ENCODE measurements around the gene AOC2. TPM values are rescaled to one million over a fixed set of nuclear protein-coding genes. Genes with fewer than 3 reads are reported as not detected.
A peak's percentile ranks its signal among the peaks of the same experiment; 100 is the strongest.

AOC2 gene
- total and polyA plus RNA-seq, 2 of the 13 experiments (the other 11 are each of a cell fraction or from before 2014, with no cell fraction given) = 1.2 to 3.3 TPM

DNA sequence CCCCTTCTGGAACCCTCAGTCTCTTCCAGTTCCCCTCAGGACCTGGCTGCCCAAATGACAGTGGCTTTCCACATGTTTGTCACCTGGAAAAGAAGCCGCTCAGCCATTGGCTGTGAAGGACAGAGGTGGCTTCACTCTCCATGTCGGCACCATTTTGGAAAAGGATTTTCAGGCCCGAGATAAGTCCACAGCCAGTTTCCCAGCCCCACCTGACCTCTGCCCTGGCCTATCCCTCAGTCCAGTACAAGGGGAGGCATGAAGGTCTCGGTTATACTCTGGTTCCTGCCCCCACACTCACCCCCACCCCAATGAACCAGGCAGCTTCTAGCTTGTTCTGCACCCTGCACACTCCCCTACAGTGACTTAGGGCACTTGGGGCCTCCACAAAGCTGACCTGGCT lies 21.8 kb downstream of the AOC2 start:
- no peak for FAIRE-seq
- no peak for DNase-seq (ENCODE audit: low spot score)
- H3K27me3 ChIP-seq (ENCODE audit: control insufficient read depth in 1 of 2, insufficient read depth in 2 of 2, low read length in 2 of 2) = no peaks in the 10 kb centered on the region
- H2AFZ ChIP-seq (ENCODE audit: low read length) = no peak overlapping the region
- peaks cover 67% of the 10 kb centered on the region for H3K4me1 ChIP-seq (ENCODE audit: insufficient read depth, low read length)
- ATAC-seq = peak; percentile 60
- CTCF ChIA-PET (ENCODE audit: low intra/inter-chr PET ratio, low total read pairs) = no interaction called here
- BruUV-seq (replicated peaks) = no TSS peak
- no peaks in the 10 kb centered on the region for H3K36me3 ChIP-seq (replicated peaks in 1 of 2; ENCODE audit: control insufficient read depth in 1 of 2, insufficient read depth in 2 of 2, low read length in 2 of 2)
- no peaks in the 10 kb centered on the region for H3K79me2 ChIP-seq (ENCODE audit: insufficient read depth, low read length)
- in situ Hi-C loops (cut with HindIII; ENCODE audit: extremely low pct_ligation_motif_present, low pct_unique_long_range_greater_than_20kb) (no loop called here), intact Hi-C loops (cut with micrococcal nuclease; ENCODE audit: unreplicated experiment) (loop anchor here (2.0 kb wide), 1 partner anchor 13 kb away; no protein-coding TSS in a partner anchor)
- H4K20me1 ChIP-seq (ENCODE audit: insufficient read depth, low read length) = no peaks in the 10 kb centered on the region
- H3K9me3 ChIP-seq (ENCODE audit: low read length) = peaks cover 9% of the 10 kb centered on the region
- H3K4me3 ChIP-seq (replicated peaks in 1 of 3; ENCODE audit: insufficient read depth in 1 of 3, low read depth in 2 of 3, low read length in 3 of 3) = peak overlapping the region; percentile 5 to 44 (median 21)
- POLR2A ChIA-PET = interaction anchor here (0.5 to 3.8 kb wide), 18 partner anchors 12 to 484 kb away, joined by 3 to 36 read pairs (median 11); partner anchors contain the start of genes AOC3, BECN1, RPL27 and WNK4
- peak overlapping the region; percentile 79 for H3K4me2 ChIP-seq (ENCODE audit: low read depth, low read length)
- WGBS (ENCODE audit: low lambda C conversion rate) = 7% methylated on average over 3 of the region's 4 CpGs
- peak overlapping the region; percentile 25; the same call in 1 of the 2 replicates for H3K9ac ChIP-seq (ENCODE audit: insufficient read depth, low read depth, low read length)
- H3K27ac ChIP-seq (ENCODE audit: extremely low read length, insufficient read depth, low read length) = peak overlapping the region; percentile 62
- TF ChIP-seq ZNF3 (CRISPR knock-in tag; IDR thresholded peaks at IDR 0.05) (no peak), GMEB1 (CRISPR knock-in tag; IDR thresholded peaks at IDR 0.05; ENCODE audit: borderline replicate concordance) (0 out of 2 replicates have a peak, but pooled peaks have one; percentile 14), ZFP82 (CRISPR knock-in tag; IDR thresholded peaks at IDR 0.05; ENCODE audit: borderline replicate concordance) (peak; percentile 66; the same call in 1 of the 2 replicates), PPARG (CRISPR knock-in tag; conservative IDR thresholded peaks at IDR 0.05) (no peak), SMC3 (IDR thresholded peaks at IDR 0.05; ENCODE audit: low read length) (no peak), HOMEZ (CRISPR knock-in tag; IDR thresholded peaks at IDR 0.05; ENCODE audit: low read depth) (no peak), ZNF619 (CRISPR knock-in tag; IDR thresholded peaks at IDR 0.05) (0 out of 2 replicates have a peak, but pooled peaks have one; percentile 9), PATZ1 (CRISPR knock-in tag; IDR thresholded peaks at IDR 0.05) (0 out of 2 replicates have a peak, but pooled peaks have one; percentile 6), RXRB (CRISPR knock-in tag; IDR thresholded peaks at IDR 0.05; ENCODE audit: borderline replicate concordance) (no peak), RBM22 (optimal IDR thresholded peaks at IDR 0.05; ENCODE audit: low read length) (no peak), ZNF558 (CRISPR knock-in tag; IDR thresholded peaks at IDR 0.05; ENCODE audit: borderline replicate concordance) (no peak), FOXA3 (CRISPR knock-in tag; IDR thresholded peaks at IDR 0.05) (no peak), ZNF17 (CRISPR knock-in tag; IDR thresholded peaks at IDR 0.05) (0 out of 2 replicates have a peak, but pooled peaks have one; percentile 29), KDM4B (CRISPR knock-in tag; IDR thresholded peaks at IDR 0.05) (no peak), SPEN (CRISPR knock-in tag; IDR thresholded peaks at IDR 0.05; ENCODE audit: low read depth) (no peak), KDM2A (CRISPR knock-in tag; IDR thresholded peaks at IDR 0.05; ENCODE audit: borderline replicate concordance, low read depth) (0 out of 2 replicates have a peak, but pooled peaks have one; percentile 0), ZNF282 (IDR thresholded peaks at IDR 0.05; ENCODE audit: partially characterized antibody) (no peak), HNRNPUL1 (IDR thresholded peaks at IDR 0.05; ENCODE audit: low read depth, low read length) (no peak), ZFAT (CRISPR knock-in tag; conservative IDR thresholded peaks at IDR 0.05) (no peak), HNRNPH1 (optimal IDR thresholded peaks at IDR 0.05; ENCODE audit: low read depth, low read length) (no peak), NFYC (CRISPR knock-in tag; IDR thresholded peaks at IDR 0.05) (no peak)
- TF ChIP-seq, protein P1, sequence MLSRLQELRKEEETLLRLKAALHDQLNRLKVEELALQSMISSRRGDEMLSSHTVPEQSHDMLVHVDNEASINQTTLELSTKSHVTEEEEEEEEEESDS (CRISPR knock-in tag; IDR thresholded peaks at IDR 0.05; ENCODE audit: borderline replicate concordance) = no peak

Measured in HepG2 (cell line).